Naive thymus-derived CD4-positive, alpha-beta T cell (primary cell): ENCODE measurements around the gene TCEAL4. TPM values are rescaled to one million over a fixed set of nuclear protein-coding genes. Genes with fewer than 3 reads are reported as not detected.

Experiments
- ATAC-seq: fragments of 150-1000 bp; cut with Tn5 transposase; 2 replicates; pipeline ENCODE4 v1.10.0; 2021; ENCODE audit warnings: mild to moderate bottlenecking, moderate library complexity
- CTCF ChIA-PET: fragments of 350-600 bp; sonication (Branson Sonifier 250); formaldehyde crosslinking; loops from one replicate; lab custom pipeline; 2021; ENCODE audit warnings: antibody characterized with exemption; lab: Charles Lee
- POLR2A ChIA-PET: fragments of 350-600 bp; sonication (Branson Sonifier 250); formaldehyde crosslinking; loops from one replicate; lab custom pipeline; 2021; ENCODE audit warnings: antibody characterized with exemption, inconsistent platforms; lab: Charles Lee
- DNase-seq, 9 donors: peaks; one replicate each; pipeline versions ENCODE4 v3.0.0 to v3.0.0-alpha.2; 2020 to 2022; ENCODE audit warnings: mixed read lengths in 1 of 9
- H3K27ac ChIP-seq: one replicate; pipeline ENCODE4 v1.7.0; 2013; ENCODE audit warnings: mild to moderate bottlenecking, low read depth, low read length, moderate library complexity
- H3K27me3 ChIP-seq, 2 donors: one replicate each; pipeline ENCODE4 v1.7.0; 2013; ENCODE audit warnings: low read length in 2 of 2, mild to moderate bottlenecking in 2 of 2, moderate library complexity in 2 of 2; ENCODE audit not compliant: control insufficient read depth in 2 of 2, insufficient read depth in 2 of 2
- H3K36me3 ChIP-seq, 3 experiments: 1 replicate in 2 of 3; 2 replicates in 1 of 3; pipeline ENCODE4 v1.7.0; 2013; ENCODE audit warnings: low read length in 3 of 3, mild to moderate bottlenecking in 3 of 3, moderate library complexity in 1 of 3; ENCODE audit not compliant: insufficient read depth in 3 of 3, control insufficient read depth in 2 of 3
- H3K4me1 ChIP-seq, 2 donors: one replicate each; pipeline ENCODE4 v1.7.0; 2013; ENCODE audit warnings: low read length in 2 of 2, mild to moderate bottlenecking in 2 of 2, moderate library complexity in 1 of 2; ENCODE audit not compliant: control insufficient read depth in 2 of 2, insufficient read depth in 2 of 2
- H3K4me3 ChIP-seq: 2 replicates; pipeline ENCODE4 v1.7.0; 2013; ENCODE audit warnings: mild to moderate bottlenecking, low read length
- H3K9me3 ChIP-seq, 3 experiments: 1 replicate in 2 of 3; 2 replicates in 1 of 3; pipeline ENCODE4 v1.7.0; 2013; ENCODE audit warnings: low read length in 3 of 3; ENCODE audit not compliant: control insufficient read depth in 2 of 3
- H3K27ac Mint-ChIP-seq, 9 donors: one replicate each; pipeline ENCODE4 v1.8.0; 2020 to 2022; ENCODE audit warnings: mixed read lengths in 9 of 9, mild to moderate bottlenecking in 8 of 9, moderate library complexity in 5 of 9, inconsistent platforms in 2 of 9
- H3K27me3 Mint-ChIP-seq, 5 donors: one replicate each; pipeline ENCODE4 v1.8.0; 2021 to 2022; ENCODE audit warnings: mixed read lengths in 5 of 5, mild to moderate bottlenecking in 1 of 5
- H3K36me3 Mint-ChIP-seq, 5 donors: one replicate each; pipeline ENCODE4 v1.8.0; 2020 to 2022; ENCODE audit warnings: mixed read lengths in 5 of 5, mild to moderate bottlenecking in 3 of 5, inconsistent platforms in 1 of 5
- H3K4me1 Mint-ChIP-seq, 7 donors: one replicate each; pipeline ENCODE4 v1.8.0; 2020 to 2022; ENCODE audit warnings: mixed read lengths in 7 of 7, mild to moderate bottlenecking in 3 of 7, inconsistent platforms in 1 of 7
- H3K4me3 Mint-ChIP-seq, 10 donors: one replicate each; pipeline ENCODE4 v1.8.0; 2020 to 2022; ENCODE audit warnings: mild to moderate bottlenecking in 10 of 10, mixed read lengths in 10 of 10, moderate library complexity in 6 of 10, inconsistent platforms in 2 of 10
- H3K9me3 Mint-ChIP-seq, 11 donors: one replicate each; pipeline ENCODE4 v1.8.0; 2020 to 2022; ENCODE audit warnings: mixed read lengths in 11 of 11, mild to moderate bottlenecking in 4 of 11, inconsistent platforms in 1 of 11, moderate library complexity in 1 of 11
- intact Hi-C, 2 donors: fragments of 100-400 bp; cut with micrococcal nuclease; formaldehyde crosslinking; loops; one replicate each; pipeline ENCODE4 v1.15.1; 2023
- polyA plus RNA-seq, 2 donors: library from polyadenylated mRNA; unstranded; fragments of 300-500 nt; fragmentation: Illumina TruSeq; gene quantifications; one replicate each; pipeline ENCODE4 v1.2.3, GENCODE V29; 2021
- total RNA-seq, 6 experiments: library from RNA in 5 of 6; stranded (reverse) in 5 of 6; gene quantifications; 1 replicate in 5 of 6; 2 replicates in 1 of 6; pipeline ENCODE4 v1.2.3 and lab custom pipeline; 2021 to 2026

TCEAL4 gene
- total RNA-seq, result 10 to 100 TPM in 1 of 5 experiments, 1 to 10 TPM in 4; 1.8 to 11.7 (median 9.3) TPM
- 10 to 100 TPM; 13.7 to 15.1 TPM for polyA plus RNA-seq
- 9.2 reads per million, percentile 34 among the genes with 10 or more reads in this experiment for total RNA-seq (lab: John Stamatoyannopoulos, UW)

- Mint-ChIP-seq H3K36me3 (peaks cover 0 to 2% (median 0%) of the 10 kb centered on the region in 5 donors), H3K9me3 (peaks cover 0 to 4% (median 0%) of the 10 kb centered on the region in 11 donors), H3K4me3 (peak within 1 kb of the TSS; percentile 84 to 95 (median 88)), H3K27ac (peak within 1 kb of the TSS in 8 of 9 donors; percentile 21 to 94 (median 60)), H3K27me3 (peaks cover 0 to 28% (median 0%) of the 10 kb centered on the region in 5 donors), H3K4me1 (peaks cover 4 to 24% (median 14%) of the 10 kb centered on the region in 7 donors)
- POLR2A ChIA-PET, result no interaction called here
- intact Hi-C loops, result loop anchor here in 1 of 2 donors (1.0 kb wide), 1 partner anchor 101 kb away; the partner anchor contains the start of gene MORF4L2
- H3K27me3 ChIP-seq, result no peaks in the 10 kb centered on the region
- H3K4me1 ChIP-seq, result no peaks in the 10 kb centered on the region
- H3K9me3 ChIP-seq, result no peaks in the 10 kb centered on the region
- H3K36me3 ChIP-seq, result no peaks in the 10 kb centered on the region
- peak; percentile 1 to 21 (median 10) for DNase-seq
- peak within 1 kb of the TSS; percentile 64 for H3K27ac ChIP-seq
- CTCF ChIA-PET, result no interaction called here
- peak; percentile 83 for ATAC-seq
- H3K4me3 ChIP-seq, result peak within 1 kb of the TSS; percentile 59
Measured at GRCh38 chrX:103585411-103586313, at the start of gene TCEAL4. TCEAL4 (plus strand) TSS chrX:103585515; CDS start chrX:103586676, 1,161 bp downstream.

GRCh38 chrX:103536071-103536470 lies 49.2 kb upstream of the TCEAL4 start:
- DNase-seq, result no peak
- Histone ChIP-seq H3K27me3 (no peaks in the 10 kb centered on the region), H3K4me1 (no peaks in the 10 kb centered on the region), H3K27ac (no peak overlapping the region), H3K4me3 (no peak overlapping the region), H3K9me3 (no peaks in the 10 kb centered on the region), H3K36me3 (no peaks in the 10 kb centered on the region)
- H3K4me3 Mint-ChIP-seq, result no peak overlapping the region
- intact Hi-C loops, result loop anchor here in 1 of 2 donors (10.0 kb wide), 1 partner anchor 89 kb away; the partner anchor contains the start of gene TCEAL1
- H3K27ac Mint-ChIP-seq, result no peak overlapping the region
- no peaks in the 10 kb centered on the region for H3K36me3 Mint-ChIP-seq
- H3K27me3 Mint-ChIP-seq, result peaks cover 0 to 5% (median 0%) of the 10 kb centered on the region in 5 donors
- peaks cover 0 to 5% (median 3%) of the 10 kb centered on the region in 7 donors for H3K4me1 Mint-ChIP-seq
- no peaks in the 10 kb centered on the region for H3K9me3 Mint-ChIP-seq
- ChIA-PET CTCF (no interaction called here), POLR2A (no interaction called here)
- no peak for ATAC-seq

- POLR2A ChIA-PET, result no interaction called here
- intact Hi-C loops, result loop anchor here in 1 of 2 donors (10.0 kb wide), 1 partner anchor 88 kb away; the partner anchor contains the start of gene TCEAL1
- CTCF ChIA-PET, result no interaction called here
Measured at GRCh38 chrX:103536732-103537131, 48.6 kb upstream of the TCEAL4 start.

GRCh38 chrX:103537871-103538387 lies 47.4 kb upstream of the TCEAL4 start:
- intact Hi-C loops, result loop anchor here in 1 of 2 donors (10.0 kb wide), 1 partner anchor 87 kb away; the partner anchor contains the start of gene TCEAL1
- Mint-ChIP-seq H3K36me3 (no peaks in the 10 kb centered on the region), H3K27me3 (peaks cover 0 to 5% (median 0%) of the 10 kb centered on the region in 5 donors), H3K4me1 (peaks cover 0 to 5% (median 3%) of the 10 kb centered on the region in 7 donors), H3K27ac (no peak overlapping the region), H3K4me3 (no peak overlapping the region), H3K9me3 (no peaks in the 10 kb centered on the region)
- DNase-seq (no peak), ATAC-seq (no peak)
- no peak overlapping the region for H3K27ac ChIP-seq
- CTCF ChIA-PET, result no interaction called here
- no peak overlapping the region for H3K4me3 ChIP-seq
- H3K27me3 ChIP-seq, result no peaks in the 10 kb centered on the region
- H3K36me3 ChIP-seq, result no peaks in the 10 kb centered on the region
- H3K9me3 ChIP-seq, result no peaks in the 10 kb centered on the region
- no peaks in the 10 kb centered on the region for H3K4me1 ChIP-seq
- POLR2A ChIA-PET, result no interaction called here

More at GRCh38 chrX:103536732-103537131, 48.6 kb upstream of the TCEAL4 start:
- peaks cover 0 to 5% (median 0%) of the 10 kb centered on the region in 5 donors for H3K27me3 Mint-ChIP-seq
- no peaks in the 10 kb centered on the region for H3K9me3 ChIP-seq
- H3K27ac ChIP-seq, result no peak overlapping the region
- H3K36me3 ChIP-seq, result no peaks in the 10 kb centered on the region
- no peaks in the 10 kb centered on the region for H3K27me3 ChIP-seq
- DNase-seq, result no peak
- H3K4me1 Mint-ChIP-seq, result peaks cover 0 to 5% (median 3%) of the 10 kb centered on the region in 7 donors
- H3K9me3 Mint-ChIP-seq, result no peaks in the 10 kb centered on the region
- no peak overlapping the region for H3K4me3 ChIP-seq
- no peak overlapping the region for H3K4me3 Mint-ChIP-seq
- no peaks in the 10 kb centered on the region for H3K4me1 ChIP-seq
- H3K36me3 Mint-ChIP-seq, result no peaks in the 10 kb centered on the region
- no peak for ATAC-seq
- no peak overlapping the region for H3K27ac Mint-ChIP-seq

GRCh38 chrX:103538728-103539127 lies 46.6 kb upstream of the TCEAL4 start:
- Histone ChIP-seq H3K27ac (no peak overlapping the region), H3K4me3 (no peak overlapping the region), H3K36me3 (no peaks in the 10 kb centered on the region), H3K9me3 (no peaks in the 10 kb centered on the region), H3K4me1 (no peaks in the 10 kb centered on the region), H3K27me3 (no peaks in the 10 kb centered on the region)
- ChIA-PET POLR2A (no interaction called here), CTCF (no interaction called here)
- H3K27ac Mint-ChIP-seq, result no peak overlapping the region
- H3K4me1 Mint-ChIP-seq, result peaks cover 0 to 1% (median under 1%) of the 10 kb centered on the region in 7 donors
- H3K36me3 Mint-ChIP-seq, result no peaks in the 10 kb centered on the region
- no peaks in the 10 kb centered on the region for H3K9me3 Mint-ChIP-seq
- ATAC-seq, result no peak
- DNase-seq, result no peak
- intact Hi-C loops, result loop anchor here in 1 of 2 donors (10.0 kb wide), 1 partner anchor 86 kb away; the partner anchor contains the start of gene TCEAL1
- H3K4me3 Mint-ChIP-seq, result no peak overlapping the region
- H3K27me3 Mint-ChIP-seq, result peaks cover 0 to 3% (median 0%) of the 10 kb centered on the region in 5 donors

- ATAC-seq (no peak), DNase-seq (no peak)
- H3K9me3 Mint-ChIP-seq, result no peaks in the 10 kb centered on the region
- H3K27ac ChIP-seq, result no peak overlapping the region
- H3K4me3 Mint-ChIP-seq, result no peak overlapping the region
- no peaks in the 10 kb centered on the region for H3K36me3 ChIP-seq
- H3K27ac Mint-ChIP-seq, result no peak overlapping the region
- no peaks in the 10 kb centered on the region for H3K4me1 Mint-ChIP-seq
- CTCF ChIA-PET, result no interaction called here
- no peaks in the 10 kb centered on the region for H3K4me1 ChIP-seq
- H3K27me3 Mint-ChIP-seq, result no peaks in the 10 kb centered on the region
- H3K4me3 ChIP-seq, result no peak overlapping the region
- POLR2A ChIA-PET, result no interaction called here
- H3K36me3 Mint-ChIP-seq, result no peaks in the 10 kb centered on the region
- no peaks in the 10 kb centered on the region for H3K9me3 ChIP-seq
- intact Hi-C loops, result loop anchor here in 1 of 2 donors (10.0 kb wide), 1 partner anchor 85 kb away; the partner anchor contains the start of gene TCEAL1
- H3K27me3 ChIP-seq, result no peaks in the 10 kb centered on the region
Measured at GRCh38 chrX:103539695-103540094, 45.6 kb upstream of the TCEAL4 start.
